DND-41 (cell line): Measurements from ENCODE around the gene NEDD4L.

Experiments
- ATAC-seq: fragments of 200-7000 bp; cut with Tn5 transposase; 3 replicates; pipeline ENCODE4 v1.9.1; 2021; ENCODE audit warnings: low read depth; ENCODE audit not compliant: insufficient read depth
- DNase-seq: peaks from one replicate; pipeline ENCODE4 v3.0.0-alpha.2; 2020
- H2AFZ ChIP-seq: 2 replicates; pipeline ENCODE4 v1.6.0; 2012; ENCODE audit warnings: low read depth, low read length
- H3K27ac ChIP-seq: 2 replicates; pipeline ENCODE4 v1.5.1; 2012; ENCODE audit warnings: low read length, inconsistent platforms
- H3K27me3 ChIP-seq: fragments of 200-600 bp; sonication (generic); 2 replicates; pipeline ENCODE4 v1.6.0; 2012; ENCODE audit warnings: low read length, mild to moderate bottlenecking, inconsistent platforms; ENCODE audit not compliant: insufficient read depth, poor library complexity
- H3K36me3 ChIP-seq: 2 replicates; pipeline ENCODE4 v1.5.1; 2012; ENCODE audit warnings: low read length, inconsistent platforms; ENCODE audit not compliant: insufficient read depth
- H3K4me1 ChIP-seq: 2 replicates; pipeline ENCODE4 v1.5.1; 2012; ENCODE audit warnings: mild to moderate bottlenecking, low read length; ENCODE audit not compliant: insufficient read depth
- H3K4me2 ChIP-seq: 2 replicates; pipeline ENCODE4 v1.6.0; 2012; ENCODE audit warnings: mild to moderate bottlenecking, moderate library complexity, low read length, inconsistent platforms; ENCODE audit not compliant: insufficient read depth
- H3K4me3 ChIP-seq, 2 experiments: fragments of 200-600 bp in 1 of 2; shearing (Covaris generic) in 1 of 2; 2 replicates each; pipeline ENCODE4 v1.5.1; 2012 to 2016; ENCODE audit warnings: inconsistent platforms in 2 of 2, low read length in 2 of 2, mild to moderate bottlenecking in 2 of 2, low read depth in 1 of 2, moderate library complexity in 1 of 2
- H3K79me2 ChIP-seq: 2 replicates; pipeline ENCODE4 v1.6.0; 2012; ENCODE audit warnings: low read length, inconsistent platforms; ENCODE audit not compliant: insufficient read depth
- H3K9ac ChIP-seq: 2 replicates; pipeline ENCODE4 v1.6.0; 2012; ENCODE audit warnings: low read depth, mild to moderate bottlenecking, inconsistent platforms, low read length, moderate library complexity
- H3K9me3 ChIP-seq: 2 replicates; pipeline ENCODE4 v1.5.1; 2012; ENCODE audit warnings: low read length, moderate library complexity, mild to moderate bottlenecking, inconsistent platforms; ENCODE audit not compliant: insufficient read depth, severe bottlenecking
- H4K20me1 ChIP-seq: 2 replicates; pipeline ENCODE4 v1.6.0; 2012; ENCODE audit warnings: low read length; ENCODE audit not compliant: insufficient read depth
- EZH2 ChIP-seq: IDR thresholded peaks from 3 replicates; pipeline ENCODE4 v1.6.1; 2012; ENCODE audit warnings: borderline replicate concordance, low read depth, mild to moderate bottlenecking, moderate library complexity, low read length, inconsistent platforms; ENCODE audit not compliant: severe bottlenecking
- TF ChIP-seq, protein P1 (sequence below): IDR thresholded peaks from 2 replicates; pipeline ENCODE4 v1.5.1; 2012; ENCODE audit warnings: borderline replicate concordance, low read length, moderate library complexity, mild to moderate bottlenecking; ENCODE audit not compliant: poor library complexity, severe bottlenecking; ENCODE audit errors: extremely low read depth

NEDD4L gene

GRCh38 chr18:58408665-58409064 lies 364.6 kb downstream of the NEDD4L start:
- H3K79me2 ChIP-seq = no peaks in the 10 kb centered on the region
- DNase-seq = no peak

GRCh38 chr18:58409802-58410445 lies 365.9 kb downstream of the NEDD4L start:
- Histone ChIP-seq H2AFZ (no peak overlapping the region), H3K27ac (no peak overlapping the region), H3K4me2 (no peak overlapping the region), H3K79me2 (no peaks in the 10 kb centered on the region), H3K9me3 (no peaks in the 10 kb centered on the region), H3K4me3 (no peak overlapping the region), H3K27me3 (peaks cover 9% of the 10 kb centered on the region), H4K20me1 (no peaks in the 10 kb centered on the region; the same call in 1 of the 2 replicates), H3K9ac (no peak overlapping the region), H3K4me1 (no peaks in the 10 kb centered on the region), H3K36me3 (no peaks in the 10 kb centered on the region)
- DNase-seq (no peak), ATAC-seq (no peak)
- TF ChIP-seq, protein P1, sequence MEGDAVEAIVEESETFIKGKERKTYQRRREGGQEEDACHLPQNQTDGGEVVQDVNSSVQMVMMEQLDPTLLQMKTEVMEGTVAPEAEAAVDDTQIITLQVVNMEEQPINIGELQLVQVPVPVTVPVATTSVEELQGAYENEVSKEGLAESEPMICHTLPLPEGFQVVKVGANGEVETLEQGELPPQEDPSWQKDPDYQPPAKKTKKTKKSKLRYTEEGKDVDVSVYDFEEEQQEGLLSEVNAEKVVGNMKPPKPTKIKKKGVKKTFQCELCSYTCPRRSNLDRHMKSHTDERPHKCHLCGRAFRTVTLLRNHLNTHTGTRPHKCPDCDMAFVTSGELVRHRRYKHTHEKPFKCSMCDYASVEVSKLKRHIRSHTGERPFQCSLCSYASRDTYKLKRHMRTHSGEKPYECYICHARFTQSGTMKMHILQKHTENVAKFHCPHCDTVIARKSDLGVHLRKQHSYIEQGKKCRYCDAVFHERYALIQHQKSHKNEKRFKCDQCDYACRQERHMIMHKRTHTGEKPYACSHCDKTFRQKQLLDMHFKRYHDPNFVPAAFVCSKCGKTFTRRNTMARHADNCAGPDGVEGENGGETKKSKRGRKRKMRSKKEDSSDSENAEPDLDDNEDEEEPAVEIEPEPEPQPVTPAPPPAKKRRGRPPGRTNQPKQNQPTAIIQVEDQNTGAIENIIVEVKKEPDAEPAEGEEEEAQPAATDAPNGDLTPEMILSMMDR = no peak
- TF ChIP-seq EZH2 = no peak

More at GRCh38 chr18:58408665-58409064, 364.6 kb downstream of the NEDD4L start:
- Histone ChIP-seq H3K36me3 (no peaks in the 10 kb centered on the region), H4K20me1 (no peaks in the 10 kb centered on the region), H3K4me1 (no peaks in the 10 kb centered on the region), H3K9ac (no peak overlapping the region), H3K4me2 (no peak overlapping the region), H3K27me3 (peaks cover 8% of the 10 kb centered on the region), H3K9me3 (no peaks in the 10 kb centered on the region), H3K27ac (no peak overlapping the region), H3K4me3 (no peak overlapping the region), H2AFZ (no peak overlapping the region)
- TF ChIP-seq, protein P1 = no peak
- ATAC-seq = no peak

GRCh38 chr18:58411323-58411722 lies 367.3 kb downstream of the NEDD4L start:
- H3K9me3 ChIP-seq = no peaks in the 10 kb centered on the region
- no peak overlapping the region for H3K4me3 ChIP-seq
- no peaks in the 10 kb centered on the region for H3K36me3 ChIP-seq
- DNase-seq = no peak
- no peak overlapping the region for H3K4me2 ChIP-seq
- no peak overlapping the region for H3K9ac ChIP-seq
- H3K79me2 ChIP-seq = no peaks in the 10 kb centered on the region
- H4K20me1 ChIP-seq = no peaks in the 10 kb centered on the region; the same call in 1 of the 2 replicates
- no peaks in the 10 kb centered on the region for H3K4me1 ChIP-seq
- peaks cover 9% of the 10 kb centered on the region for H3K27me3 ChIP-seq
- H3K27ac ChIP-seq = no peak overlapping the region
- no peak overlapping the region for H2AFZ ChIP-seq
- TF ChIP-seq EZH2 = no peak
- TF ChIP-seq, protein P1 = no peak
- ATAC-seq = no peak
